Activated CD4-positive, alpha-beta T cell treated with anti-CD3 and anti-CD28 coated beads, Interleukin-2, amount 50 U/mL, for 1 hour (primary cell): ENCODE measurements around the gene DEDD.

Experiments used
- DNase-seq: peaks from one replicate; pipeline ENCODE4 v3.0.0-alpha.2; 2020

The DEDD gene, protein sequence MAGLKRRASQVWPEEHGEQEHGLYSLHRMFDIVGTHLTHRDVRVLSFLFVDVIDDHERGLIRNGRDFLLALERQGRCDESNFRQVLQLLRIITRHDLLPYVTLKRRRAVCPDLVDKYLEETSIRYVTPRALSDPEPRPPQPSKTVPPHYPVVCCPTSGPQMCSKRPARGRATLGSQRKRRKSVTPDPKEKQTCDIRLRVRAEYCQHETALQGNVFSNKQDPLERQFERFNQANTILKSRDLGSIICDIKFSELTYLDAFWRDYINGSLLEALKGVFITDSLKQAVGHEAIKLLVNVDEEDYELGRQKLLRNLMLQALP

GRCh38 chr1:161132410-161133219, at the start of gene DEDD:
TSS of gene DEDD (minus strand) at chr1:161132667. CDS start at chr1:161124462, 8,205 bp downstream.
- DNase-seq = peak; percentile 86

- DNase-seq = peak; percentile 46
Observed at GRCh38 chr1:161182214-161182613, 49.7 kb upstream of the DEDD start.

DNA sequence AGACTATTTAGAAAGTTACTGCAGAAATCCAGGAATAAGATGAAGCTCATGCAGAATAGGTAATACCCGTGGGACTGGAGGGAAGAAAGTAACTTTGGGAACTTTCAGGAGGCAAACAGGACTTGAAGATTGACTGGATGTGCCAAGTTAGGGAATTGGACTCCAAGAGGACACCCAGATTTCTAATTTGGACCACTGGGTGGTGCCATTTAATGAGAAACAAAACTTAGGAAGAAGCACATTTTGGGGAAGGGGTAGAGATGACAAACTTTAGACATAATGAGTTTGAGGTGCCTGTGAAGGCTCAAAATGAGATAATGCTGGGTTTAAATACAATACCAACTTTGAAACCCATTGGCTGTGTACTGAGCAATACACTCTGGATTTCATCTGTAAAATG, 48.2 kb upstream of the DEDD start:
- DNase-seq = no peak

GRCh38 chr1:161179698-161180097, 47.2 kb upstream of the DEDD start:
- no peak for DNase-seq

GRCh38 chr1:161177936-161178244, 45.4 kb upstream of the DEDD start:
- no peak for DNase-seq

DNA sequence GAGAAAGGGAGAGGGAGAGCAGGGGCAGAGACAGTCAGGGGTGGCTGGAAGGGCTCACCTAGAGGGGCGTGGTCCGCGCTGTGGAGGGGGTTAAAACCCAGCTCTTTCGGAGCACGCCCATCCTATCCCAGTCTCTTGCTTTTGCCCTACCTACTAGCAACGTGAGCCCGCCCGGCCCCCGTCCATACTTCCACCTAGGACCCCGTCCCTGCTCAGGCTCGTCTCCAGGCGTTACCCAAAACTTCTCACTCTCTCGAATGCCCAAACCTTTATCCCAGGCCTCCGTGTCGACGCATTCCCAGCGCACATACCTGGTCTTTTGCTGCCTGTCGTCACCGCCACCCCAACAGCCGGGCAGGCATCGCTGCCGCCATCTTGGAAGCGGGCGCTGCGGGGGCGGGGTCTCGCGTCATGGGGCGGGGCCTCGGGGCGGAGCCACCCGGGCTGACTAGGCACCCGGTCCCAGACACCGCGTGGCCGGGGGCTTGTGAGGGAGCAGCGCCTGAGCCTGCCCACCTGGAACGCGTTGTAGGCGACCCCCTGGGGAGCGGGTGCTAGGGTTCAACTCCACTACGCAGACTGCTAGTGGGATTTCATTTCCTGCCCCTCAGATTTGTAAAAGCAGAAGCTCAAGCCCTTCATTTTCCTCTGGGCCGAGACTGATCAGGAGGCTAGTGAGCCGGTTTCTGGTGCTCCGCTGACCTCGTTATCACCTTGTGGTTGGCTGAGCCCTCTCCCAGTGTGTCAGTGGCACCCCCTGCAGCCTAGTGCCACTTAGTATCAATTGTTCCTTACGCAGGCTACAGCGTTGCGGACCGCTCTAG, 44.9 kb upstream of the DEDD start, which contains the start of gene B4GALT3:
TSS of gene B4GALT3 (minus strand) at position 396 of the 824 bp plus-strand sequence. CDS start 1,447 bp downstream, outside the sequence.
- peak; percentile 94 for DNase-seq

DNA sequence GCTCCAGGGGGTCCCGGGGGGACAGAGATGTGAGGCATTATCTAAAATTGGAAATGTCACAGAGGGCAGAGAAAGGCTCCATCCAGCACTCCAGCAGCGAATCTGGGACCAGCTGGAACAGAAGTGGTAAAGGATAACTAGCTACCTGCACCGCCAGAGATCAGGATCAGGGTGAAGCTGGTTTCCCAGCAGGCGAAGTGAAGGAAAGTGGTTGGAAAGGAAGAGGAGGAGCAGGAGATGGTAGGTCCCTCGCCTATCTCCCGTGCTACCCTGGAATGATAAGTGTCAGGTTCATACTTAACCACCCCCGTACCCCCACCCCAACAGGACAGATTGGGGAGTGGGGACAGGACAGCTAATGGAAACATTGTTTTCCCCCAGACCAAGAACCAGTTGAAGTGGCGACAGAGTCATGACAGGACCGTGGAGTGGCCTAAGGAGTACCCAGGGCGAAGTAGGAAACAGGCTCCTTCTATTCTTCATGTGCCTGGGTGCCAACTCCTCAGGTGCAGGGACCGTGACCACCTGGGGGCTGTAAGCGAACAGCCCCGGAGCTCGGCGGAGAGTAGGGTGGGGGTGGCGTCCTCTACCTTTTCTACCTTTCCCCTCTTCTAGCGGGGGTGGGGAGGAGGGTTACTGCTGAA, 44.1 kb upstream of the DEDD start:
- DNase-seq = no peak

DNA sequence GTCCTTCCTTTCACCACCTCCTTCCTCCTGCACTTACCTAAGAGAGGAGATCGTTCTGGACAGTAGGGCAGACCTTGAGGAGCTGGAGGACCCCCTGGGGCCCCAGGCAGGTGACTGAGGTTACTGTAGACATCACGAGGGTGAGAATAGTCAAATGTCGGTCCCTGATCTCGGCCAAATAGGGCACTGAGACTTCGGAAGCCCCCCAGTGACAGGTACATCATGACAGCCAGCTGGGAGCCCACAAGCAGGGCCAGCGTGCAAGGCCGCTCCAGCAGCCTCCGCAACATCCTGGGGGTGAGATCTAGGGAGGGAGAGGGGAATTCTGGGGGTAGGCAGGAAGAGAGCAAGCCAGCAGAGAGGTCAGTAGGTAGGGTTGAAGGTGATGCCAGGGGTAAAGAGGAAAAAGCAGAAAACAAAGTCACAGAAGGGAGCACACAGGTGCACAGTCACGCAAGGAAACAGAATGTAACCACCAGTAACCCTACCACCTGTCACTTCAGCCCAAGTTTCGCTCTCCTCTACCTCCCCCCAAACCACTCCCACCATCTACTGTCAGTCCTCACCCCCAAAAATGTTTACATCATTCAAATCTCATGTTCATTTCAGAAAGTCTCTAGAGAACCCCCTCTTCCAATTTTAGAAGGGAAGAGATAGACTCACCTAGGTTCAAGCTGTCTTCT, 43.4 kb upstream of the DEDD start:
- DNase-seq = no peak

- no peak for DNase-seq
Observed at GRCh38 chr1:161174911-161175310, 42.4 kb upstream of the DEDD start.

GRCh38 chr1:161173711-161174110, 41.2 kb upstream of the DEDD start:
- no peak for DNase-seq

DNA sequence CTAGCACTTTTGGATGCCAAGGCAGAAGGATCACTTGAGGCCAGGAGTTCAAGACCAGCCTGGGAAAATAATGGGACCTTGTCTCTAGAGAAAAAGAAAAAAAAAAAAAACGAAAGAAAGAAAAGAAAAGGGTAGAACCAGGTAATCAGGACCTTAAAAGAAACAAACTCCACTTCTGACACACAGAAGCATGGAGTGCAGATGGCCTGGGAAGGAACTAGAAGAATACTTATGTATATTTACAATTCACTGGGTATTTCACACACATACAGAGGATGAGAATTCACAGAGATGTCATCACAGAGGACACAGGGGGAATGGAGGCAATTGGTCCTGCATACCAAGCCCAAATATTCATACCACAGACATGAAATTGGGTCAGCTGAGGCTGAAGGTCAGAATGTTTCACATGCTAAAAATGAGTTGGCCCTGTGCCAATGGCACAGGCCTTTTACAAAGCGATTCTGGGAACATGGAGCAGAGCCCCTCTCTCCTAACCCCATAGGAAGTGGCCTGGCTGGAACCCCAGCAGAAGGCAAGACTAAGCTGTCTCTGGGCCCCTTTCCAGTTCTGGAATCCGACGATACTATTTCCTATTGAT, 40.4 kb upstream of the DEDD start:
- DNase-seq = no peak

DNA sequence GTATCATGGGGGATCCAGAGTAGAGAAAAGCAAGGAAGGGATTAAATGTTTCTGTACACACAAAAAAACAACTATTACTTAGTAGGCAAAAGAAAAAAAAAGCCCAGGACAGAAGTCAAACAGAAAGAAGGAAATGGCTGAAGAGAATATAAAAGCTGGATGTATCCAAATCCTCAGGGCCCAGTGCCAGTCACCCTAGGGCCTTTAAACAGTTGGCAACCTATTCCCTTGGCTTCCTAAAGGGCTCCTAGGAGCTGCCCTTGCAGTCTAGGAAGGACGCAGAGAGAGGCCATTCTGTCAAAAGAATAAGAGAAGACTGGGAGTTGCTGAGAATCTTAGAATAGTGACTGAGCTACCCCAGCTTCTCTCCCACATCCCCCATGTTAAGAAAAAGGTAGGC, 39.9 kb upstream of the DEDD start:
- DNase-seq = no peak

- no peak for DNase-seq
Observed at GRCh38 chr1:161171696-161172095, 39.2 kb upstream of the DEDD start.

- no peak for DNase-seq
Observed at GRCh38 chr1:161171191-161171590, 38.7 kb upstream of the DEDD start.

DNA sequence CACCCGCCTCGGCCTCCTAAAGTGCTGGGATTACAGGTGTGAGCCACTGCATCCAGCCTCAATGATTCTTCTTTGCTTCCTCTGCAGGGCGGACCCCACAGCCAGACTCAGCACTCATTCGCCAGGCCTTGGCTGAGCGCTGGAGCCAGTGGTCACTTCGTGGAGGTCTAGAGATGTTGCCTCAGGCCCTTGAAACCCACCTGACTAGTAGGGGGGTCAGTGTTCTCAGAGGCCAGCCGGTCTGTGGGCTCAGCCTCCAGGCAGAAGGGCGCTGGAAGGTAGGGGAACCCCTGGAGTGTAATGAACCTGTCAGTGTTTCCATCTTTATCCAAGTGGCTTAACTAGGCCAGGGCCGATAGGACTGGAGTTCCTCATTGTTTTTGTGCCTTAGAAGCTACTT, 36.4 kb upstream of the DEDD start:
- DNase-seq = no peak

GRCh38 chr1:161166669-161167548, 34.4 kb upstream of the DEDD start:
- DNase-seq = no peak

DNA sequence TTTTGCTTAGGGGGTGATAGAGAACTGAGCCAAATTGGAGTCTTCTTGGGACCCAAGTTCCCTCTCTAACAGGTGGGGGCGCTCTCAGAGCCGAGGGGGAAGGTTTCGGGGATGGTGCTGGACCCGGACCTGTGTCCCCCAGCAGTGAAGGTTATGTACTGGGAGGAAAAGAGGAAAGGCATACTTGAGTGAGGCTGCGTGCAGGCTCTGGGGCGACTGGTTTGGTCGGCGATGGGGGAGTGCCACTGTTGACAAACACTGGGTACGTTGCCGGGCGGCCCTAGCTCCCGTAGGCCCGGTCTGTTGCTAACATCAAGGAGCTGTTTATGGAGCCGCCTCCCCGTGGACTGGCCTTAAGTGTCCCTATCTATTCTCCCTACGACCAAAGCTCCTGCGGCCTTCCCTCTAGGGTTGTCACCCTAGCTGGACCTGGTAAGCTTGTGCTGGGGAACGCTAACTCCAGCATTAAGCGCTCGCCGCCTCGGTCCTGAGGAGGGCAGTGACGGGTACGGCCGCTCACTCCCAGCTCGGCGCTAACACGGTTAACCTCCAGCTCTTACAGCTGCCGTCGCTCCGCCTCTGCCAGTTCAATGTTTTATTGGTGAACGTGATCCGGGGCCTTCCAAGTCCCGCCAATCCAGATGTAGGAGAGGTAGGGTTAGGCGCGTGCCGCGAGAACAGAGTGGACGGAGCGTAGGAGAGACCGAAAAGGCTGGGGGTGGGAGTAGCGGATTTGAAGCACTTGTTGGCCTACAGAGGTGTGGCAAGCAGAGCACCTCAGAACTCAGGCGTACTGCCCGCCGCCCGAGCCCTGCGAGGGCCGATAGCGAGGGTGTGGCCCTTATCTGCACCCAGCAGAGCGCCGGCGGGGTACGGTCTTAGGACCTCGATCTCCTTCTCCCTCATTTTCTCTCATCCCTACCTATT, 33.5 kb upstream of the DEDD start, which contains the start of gene PPOX:
TSS of gene PPOX (plus strand) at position 685 of the 927 bp plus-strand sequence. CDS start 422 bp downstream, outside the sequence.
- peak; percentile 89 for DNase-seq

DNA sequence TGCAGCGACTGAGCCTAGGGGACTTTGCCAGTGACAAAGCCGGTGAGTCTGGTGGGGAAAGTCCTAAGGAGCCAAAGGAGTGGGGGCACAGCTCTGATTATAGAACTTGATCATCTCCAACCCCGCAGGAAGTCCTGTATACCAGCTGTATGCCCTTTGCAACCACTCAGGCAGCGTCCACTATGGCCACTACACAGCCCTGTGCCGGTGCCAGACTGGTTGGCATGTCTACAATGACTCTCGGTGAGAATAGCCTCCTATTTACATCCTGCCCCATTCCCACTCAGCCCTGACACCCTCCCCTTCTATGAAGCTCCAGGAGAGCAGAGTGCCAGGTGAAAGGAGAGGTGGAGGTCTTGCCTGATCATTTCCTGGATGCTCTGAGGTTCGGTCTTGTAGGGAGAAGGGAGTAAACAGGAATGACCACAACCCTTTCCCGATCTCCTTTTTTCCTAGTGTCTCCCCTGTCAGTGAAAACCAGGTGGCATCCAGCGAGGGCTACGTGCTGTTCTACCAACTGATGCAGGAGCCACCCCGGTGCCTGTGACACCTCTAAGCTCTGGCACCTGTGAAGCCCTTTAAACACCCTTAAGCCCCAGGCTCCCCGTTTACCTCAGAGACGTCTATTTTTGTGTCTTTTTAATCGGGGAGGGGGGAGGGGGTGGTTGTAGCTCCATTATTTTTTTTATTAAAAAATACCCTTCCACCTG, 32.6 kb upstream of the DEDD start:
- DNase-seq = no peak

DNA sequence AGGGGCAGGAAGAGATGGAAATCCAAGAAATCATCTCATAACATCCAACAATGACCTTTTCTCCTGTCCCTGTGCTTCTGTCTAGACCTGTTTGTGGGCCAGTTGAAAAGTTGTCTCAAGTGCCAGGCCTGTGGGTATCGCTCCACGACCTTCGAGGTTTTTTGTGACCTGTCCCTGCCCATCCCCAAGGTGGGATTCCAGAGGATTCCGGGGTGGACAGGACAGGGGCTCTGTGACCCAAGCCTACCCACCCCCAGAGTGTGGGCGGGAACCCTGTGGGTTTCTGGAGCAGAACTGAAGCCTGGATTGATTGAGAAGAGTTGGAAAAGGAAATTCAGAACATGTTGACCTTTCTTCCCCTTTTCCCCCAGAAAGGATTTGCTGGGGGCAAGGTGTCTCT, 31.3 kb upstream of the DEDD start:
- no peak for DNase-seq
